Measurements from ENCODE around the gene VAV3.

Gene VAV3

DNA sequence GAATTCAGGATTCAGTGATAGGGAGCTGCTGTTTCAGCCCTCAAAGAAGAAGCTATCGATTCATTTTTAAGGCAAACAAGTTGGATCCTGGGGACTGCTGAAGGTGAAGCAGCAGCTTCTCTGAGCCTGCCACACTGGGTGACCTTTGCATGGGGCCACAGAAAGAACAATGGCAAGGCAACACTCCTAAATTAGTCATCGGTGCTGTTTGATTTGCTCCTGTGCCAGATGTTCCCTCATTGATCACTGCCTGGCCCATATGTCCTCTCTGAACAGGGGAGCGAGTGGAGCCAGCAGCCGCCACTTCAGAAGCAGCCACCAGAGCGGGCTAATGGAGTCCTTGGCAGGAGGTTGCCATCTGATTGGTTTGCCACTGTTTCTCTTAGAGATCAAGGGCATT is 432.7 kb downstream of the VAV3 start:
- no peak for DNase-seq (ENCODE audit: low read depth)

GRCh38 chr1:107531065-107531908 is 433.7 kb downstream of the VAV3 start:
- DNase-seq (ENCODE audit: low read depth) = no peak

GRCh38 chr1:107530543-107530942 is 434.4 kb downstream of the VAV3 start:
- no peak for DNase-seq (ENCODE audit: low read depth)

DNA sequence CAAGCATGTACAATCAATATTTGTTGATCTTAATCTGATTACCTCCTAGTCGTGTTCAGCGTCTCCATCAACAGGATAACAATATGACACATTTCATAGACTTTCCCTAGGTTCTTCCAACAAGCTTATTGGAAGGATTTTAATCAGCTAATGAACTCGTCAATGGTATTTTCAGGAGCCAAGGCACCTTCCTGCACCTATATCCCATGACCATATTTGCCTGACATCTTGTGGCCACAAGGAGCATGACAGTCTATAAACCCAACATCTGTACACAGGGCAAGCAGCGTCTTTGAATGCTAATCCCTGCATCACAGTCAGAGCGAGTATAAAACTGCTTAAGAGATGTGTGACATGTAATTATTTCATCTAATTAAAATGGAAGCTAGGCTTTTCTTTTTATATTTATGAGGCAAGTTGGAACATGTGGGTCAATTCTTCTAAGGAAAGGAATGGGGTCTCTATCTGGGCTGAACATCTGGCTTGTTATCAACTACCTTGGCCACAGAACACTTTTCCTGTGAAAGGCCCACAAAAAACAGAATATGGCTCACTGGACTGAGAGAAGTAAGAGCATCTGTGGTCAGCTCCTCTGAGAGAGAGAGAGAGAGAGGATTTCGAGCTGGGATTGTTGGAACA is 435.4 kb downstream of the VAV3 start:
- no peak for DNase-seq (ENCODE audit: low read depth)

DNA sequence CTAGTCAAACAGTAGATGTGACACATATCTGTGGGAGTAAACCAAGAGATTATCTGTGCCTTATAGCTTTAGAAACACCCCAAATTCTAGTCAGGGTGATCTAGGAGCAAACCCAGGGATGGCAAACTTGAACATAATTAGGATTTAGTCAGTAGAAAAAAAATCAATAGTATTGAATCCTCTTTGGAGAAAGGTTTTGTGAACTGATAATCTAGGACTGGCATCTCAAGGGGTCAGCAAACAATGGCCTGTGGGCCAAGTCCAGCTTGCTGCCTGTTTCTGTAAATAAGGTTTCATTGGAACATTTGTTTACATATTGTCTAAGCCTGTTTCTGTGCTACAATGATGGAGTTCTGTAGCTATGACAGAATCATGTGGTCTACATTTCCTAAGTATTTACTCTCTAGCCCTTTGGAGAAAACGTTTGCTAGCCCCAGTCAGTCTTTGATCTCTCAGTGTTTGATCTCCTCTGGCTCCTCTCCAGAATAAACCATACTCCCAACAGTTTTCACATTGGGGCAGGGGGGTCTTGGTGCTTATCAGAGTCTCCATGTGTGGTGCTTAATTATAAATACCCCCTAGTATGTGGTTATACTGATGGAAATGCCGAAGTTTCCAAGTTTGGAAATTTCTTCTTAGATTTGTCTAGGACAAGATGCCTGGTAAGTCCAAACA is 438.3 kb downstream of the VAV3 start:
- no peak for DNase-seq (ENCODE audit: low read depth)

DNA sequence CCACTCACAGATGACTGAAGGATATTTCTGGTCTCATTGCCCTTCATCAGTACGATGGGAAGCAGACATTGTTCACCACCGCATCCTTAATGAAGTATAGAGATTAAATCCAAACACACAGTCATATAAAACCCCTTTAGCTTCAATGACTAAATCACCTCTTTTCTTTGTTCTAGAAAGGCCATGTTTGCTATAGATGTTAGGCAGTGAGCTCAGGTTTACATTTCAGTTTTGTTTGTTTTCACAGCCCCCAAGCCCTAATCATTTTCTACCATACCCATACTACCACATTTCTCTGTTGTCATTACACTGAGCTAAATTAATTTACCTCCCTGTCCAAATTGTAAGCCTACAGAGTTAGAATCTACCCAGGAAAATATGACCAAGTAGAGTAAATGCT is 439.0 kb downstream of the VAV3 start:
- no peak for DNase-seq (ENCODE audit: low read depth)

- no peak for DNase-seq (ENCODE audit: low read depth)
Measured at GRCh38 chr1:107525145-107525544, 439.8 kb downstream of the VAV3 start.

GRCh38 chr1:107524301-107524700 is 440.7 kb downstream of the VAV3 start:
- DNase-seq (ENCODE audit: low read depth) = no peak

DNA sequence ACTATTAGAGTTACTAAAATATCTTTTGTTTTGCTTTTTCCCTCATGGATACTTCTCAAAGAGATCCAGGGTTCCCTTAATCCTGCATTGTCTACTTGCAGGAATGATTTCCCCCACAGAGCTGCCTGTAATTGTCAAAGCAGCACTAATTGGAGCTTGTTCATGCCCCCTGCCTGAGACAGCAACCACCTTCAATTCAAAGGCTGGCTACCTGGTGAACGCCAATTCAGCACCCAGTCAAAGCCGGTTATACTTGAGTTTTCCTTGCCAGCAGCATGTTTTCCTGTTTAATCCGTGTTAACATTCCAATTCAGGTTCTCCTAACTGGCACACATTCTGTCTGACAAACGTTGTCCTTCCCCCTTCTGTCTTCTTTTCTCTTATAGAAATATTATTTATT is 441.2 kb downstream of the VAV3 start:
- no peak for DNase-seq (ENCODE audit: low read depth)

- DNase-seq (ENCODE audit: low read depth) = no peak
Measured at GRCh38 chr1:107523061-107523460, 441.9 kb downstream of the VAV3 start.
